Thyroid gland (tissue), 4 donors: ENCODE measurements around the gene MN1.

Source experiments
- CTCF ChIP-seq, 6 experiments: fragments of 200-600 bp in 3 of 6; fragments of 450-650 bp in 3 of 6; sonication (generic) in 3 of 6; IDR thresholded peaks; one replicate each; pipeline ENCODE4 v1.5.1; 2016 to 2019; ENCODE audit warnings: antibody characterized with exemption in 6 of 6, mild to moderate bottlenecking in 2 of 6, inconsistent platforms in 1 of 6, moderate library complexity in 1 of 6
- POLR2A ChIP-seq, 2 donors: fragments of 450-650 bp; IDR thresholded peaks; one replicate each; pipeline ENCODE4 v1.6.1; 2017; ENCODE audit warnings: antibody characterized with exemption in 2 of 2, mild to moderate bottlenecking in 2 of 2, moderate library complexity in 1 of 2

- TF ChIP-seq POLR2A (IDR thresholded peaks at IDR 0.05) (no peak), CTCF (IDR thresholded peaks at IDR 0.05) (no peak)
Measured at GRCh38 chr22:27754888-27755480, 46.6 kb downstream of the MN1 start.
